Stimulated activated CD8-positive, alpha-beta memory T cell treated with anti-CD3 and anti-CD28 coated beads, Interleukin-4, amount 100 ng/mL, for 1 hour (primary cell): Measurements from ENCODE around the gene CASKIN2.

Experiments
- DNase-seq, 2 donors: peaks; one replicate each; pipeline ENCODE4 v3.0.0-alpha.2; 2020; ENCODE audit warnings: low read depth in 2 of 2, low spot score in 1 of 2

The CASKIN2 gene

DNA sequence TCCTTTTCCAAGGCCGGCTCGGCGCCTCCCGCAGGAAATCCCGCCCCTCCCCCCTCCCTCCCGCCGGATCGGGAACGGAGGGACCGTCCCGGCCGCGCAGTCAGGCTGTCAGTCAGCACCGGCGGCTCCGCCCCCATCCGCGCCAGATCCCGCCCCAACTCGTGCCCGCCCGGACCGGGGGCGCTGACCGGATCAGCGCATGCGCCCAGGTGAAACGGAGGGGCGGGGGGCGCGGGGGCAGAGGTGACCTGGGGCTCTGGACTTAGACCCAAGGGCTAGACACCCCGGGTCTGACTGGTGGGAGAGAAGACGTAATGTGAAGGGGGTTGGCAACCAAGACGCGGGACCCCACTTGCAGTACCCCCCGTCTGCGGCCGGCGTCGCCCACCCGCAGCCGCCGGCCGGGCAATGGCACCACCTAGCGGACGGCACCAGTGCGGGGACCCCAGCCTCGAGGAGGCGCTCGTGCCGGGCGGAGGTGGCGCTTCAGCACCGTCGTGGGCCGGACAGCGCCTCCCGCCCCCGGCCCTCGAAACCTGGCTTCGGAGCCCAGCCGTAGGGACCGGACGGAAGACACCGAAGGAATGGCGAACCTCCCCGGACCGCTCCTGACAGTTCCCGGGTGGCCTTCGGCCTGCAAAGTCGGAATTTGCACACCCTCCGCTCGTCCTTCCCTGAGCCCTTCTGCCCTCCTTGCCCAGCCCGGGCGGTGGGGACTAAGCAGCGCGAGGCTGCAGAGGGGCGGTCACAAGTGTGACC is at the start of gene CASKIN2:
TSS of gene CASKIN2 (minus strand) at position 42 of the 759 bp plus-strand sequence. CDS start 1,733 bp downstream, outside the sequence.
- peak; percentile 37 to 50 for DNase-seq

DNA sequence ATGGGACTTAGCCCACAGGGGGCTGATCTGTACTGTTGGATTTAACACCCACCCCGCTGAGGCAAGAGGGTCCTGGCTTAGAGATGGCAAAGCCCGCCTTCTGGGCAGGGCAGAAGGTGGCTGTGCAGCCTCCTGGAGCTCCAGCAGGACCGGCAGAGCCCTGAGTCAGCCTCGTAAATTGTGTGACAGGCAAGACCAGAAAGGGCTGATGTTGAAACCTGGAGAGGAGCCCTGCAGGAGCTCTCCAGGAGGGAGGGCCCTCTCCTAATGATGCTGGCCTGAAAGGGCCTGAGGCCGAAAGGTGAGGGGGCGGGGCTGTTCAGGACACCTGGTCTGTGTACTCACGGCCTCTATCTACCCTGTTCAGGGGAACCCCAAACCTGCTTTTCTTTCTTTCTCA is 49.7 kb upstream of the CASKIN2 start:
- no peak for DNase-seq

- no peak for DNase-seq
These were observed 48.9 kb upstream of the CASKIN2 start for GRCh38 chr17:75564195-75564594.

- no peak for DNase-seq
These were observed 47.9 kb upstream of the CASKIN2 start for GRCh38 chr17:75563063-75563758.

DNA sequence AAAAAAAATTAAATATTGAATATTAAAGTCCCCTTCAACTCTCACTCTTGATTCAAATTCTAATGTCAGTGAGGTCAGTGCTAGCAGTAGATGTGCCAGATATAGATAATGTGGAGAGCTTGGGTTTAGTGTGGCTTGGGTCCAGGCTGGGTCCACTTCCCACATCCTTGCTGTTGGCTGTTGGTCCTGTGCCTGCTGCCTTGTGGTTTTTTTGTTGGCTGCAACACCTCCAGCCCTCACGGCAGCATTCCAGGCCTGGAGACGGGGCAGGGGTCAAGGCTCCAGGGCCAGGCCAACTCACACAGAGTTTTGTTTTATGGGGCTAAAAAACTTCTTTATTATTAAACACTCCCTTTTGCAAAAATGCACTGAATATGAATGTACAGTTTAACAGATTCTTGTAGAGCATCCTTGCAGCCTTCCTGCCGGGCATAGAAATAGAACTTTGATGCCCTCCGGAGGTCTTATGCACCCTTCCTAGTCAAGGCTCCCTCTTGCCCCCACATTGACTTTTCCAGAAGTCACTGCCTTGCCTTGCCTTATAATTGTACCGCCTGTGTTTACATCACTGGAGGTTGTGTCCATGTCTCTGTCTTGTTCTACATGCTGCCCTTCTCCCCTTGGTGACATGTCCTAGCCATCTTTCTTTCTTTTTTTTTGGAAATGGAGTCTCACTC is 46.7 kb upstream of the CASKIN2 start:
- DNase-seq, result no peak

DNA sequence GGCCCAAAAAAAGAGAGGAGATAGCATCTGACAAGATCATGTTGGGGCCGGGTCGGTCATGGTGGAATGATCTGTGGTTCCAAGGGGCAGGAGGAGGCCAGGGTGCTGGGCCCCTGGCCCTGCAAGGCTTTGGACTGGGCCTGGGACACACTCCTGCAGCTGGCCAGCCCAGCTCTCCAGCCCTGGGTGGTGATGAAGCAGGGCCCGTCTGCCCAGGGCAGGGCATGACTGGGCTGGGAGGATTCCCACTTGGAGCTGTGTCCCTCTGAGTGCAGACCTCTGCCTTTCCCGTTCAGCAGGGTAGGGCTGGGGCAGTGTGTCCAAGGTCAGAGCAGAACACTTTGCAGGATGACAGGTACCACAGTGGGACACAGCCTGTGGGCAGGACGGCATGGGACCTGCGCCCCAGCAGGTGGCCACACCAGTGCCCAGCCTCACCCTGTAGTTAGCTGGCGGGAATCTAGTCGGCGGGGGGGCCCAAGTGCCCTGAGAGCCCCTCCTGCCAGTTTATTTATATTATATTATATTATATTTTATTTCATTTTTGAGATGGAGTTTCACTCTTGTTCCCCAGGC is 44.7 kb upstream of the CASKIN2 start:
- no peak for DNase-seq

GRCh38 chr17:75558666-75559530 is 43.6 kb upstream of the CASKIN2 start:
- DNase-seq, result no peak

DNA sequence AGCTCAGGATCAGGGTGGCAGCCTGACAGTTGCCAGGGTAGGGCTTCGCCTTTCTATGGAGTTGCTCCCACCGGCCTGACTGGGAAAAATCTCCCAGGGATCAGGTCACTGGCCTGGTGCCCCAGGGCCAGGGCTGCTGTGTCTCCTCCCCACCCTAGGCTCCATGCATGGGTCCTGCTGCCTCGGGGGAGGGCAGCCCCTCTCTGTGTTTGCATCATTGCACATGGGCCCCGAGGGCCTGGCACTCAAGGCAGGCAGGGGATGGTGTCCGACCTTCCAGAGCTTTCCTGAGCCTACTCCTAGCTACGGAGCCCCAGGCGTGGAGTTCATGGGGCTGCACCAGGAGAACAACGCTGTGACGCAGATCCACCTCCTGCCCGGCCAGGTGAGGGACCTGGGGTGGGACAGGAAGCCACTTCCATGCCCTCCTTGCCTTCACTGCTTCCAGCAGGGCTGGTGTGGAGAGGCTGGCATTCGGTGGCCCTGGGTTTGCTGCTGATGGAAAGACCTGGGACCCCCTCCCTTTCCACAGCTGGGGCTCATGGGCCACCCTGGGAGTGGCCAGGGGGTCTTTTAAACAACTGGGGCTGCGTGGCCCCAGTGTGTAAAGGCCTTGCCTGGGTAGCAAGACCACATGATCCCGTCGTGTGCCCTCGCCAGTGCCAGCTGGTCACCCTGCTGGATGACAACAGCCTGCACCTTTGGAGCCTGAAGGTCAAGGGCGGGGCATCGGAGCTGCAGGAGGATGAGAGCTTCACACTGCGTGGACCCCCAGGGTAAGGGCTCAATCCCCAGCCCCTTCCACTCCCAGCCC is 42.7 kb upstream of the CASKIN2 start:
- no peak for DNase-seq

DNA sequence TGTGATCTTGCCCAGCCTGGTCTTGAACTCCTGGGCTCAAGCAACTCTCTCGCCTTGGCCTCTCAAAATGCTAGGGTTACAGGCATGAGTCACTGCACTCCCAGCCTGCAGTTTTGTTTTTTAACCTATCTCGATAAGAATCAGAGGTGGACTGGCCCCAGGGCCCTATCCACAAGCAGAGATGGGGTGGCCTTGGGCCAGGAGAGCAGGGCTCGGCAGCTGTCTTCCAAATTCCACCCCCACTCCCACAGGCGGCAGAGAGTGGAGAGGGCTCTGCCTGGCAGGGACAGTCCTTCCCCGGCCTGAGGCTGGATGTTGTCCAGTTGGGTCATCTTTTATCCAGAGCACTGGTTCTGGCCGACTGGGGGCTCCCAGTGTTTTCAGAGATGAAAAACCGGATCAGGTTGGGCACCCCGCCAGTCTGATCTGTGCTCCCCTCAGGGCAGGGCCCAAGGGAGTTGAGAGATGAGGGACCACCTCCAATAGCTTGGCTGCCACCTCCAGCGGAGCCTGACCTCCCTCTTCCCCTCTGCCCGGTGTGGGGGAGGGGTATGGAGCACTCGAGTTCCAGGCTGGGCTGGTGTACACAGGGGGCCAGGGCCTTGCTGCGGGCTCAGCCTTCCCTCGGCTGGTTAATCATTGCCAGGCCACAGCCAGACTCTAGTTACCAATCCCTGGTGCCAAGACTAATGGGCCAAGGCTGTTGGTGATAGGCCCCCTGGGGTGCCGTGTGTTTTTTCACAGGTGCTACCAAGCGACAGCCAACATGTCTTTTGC is 41.9 kb upstream of the CASKIN2 start:
- no peak for DNase-seq

GRCh38 chr17:75555679-75556153 is 40.4 kb upstream of the CASKIN2 start:
- no peak for DNase-seq

- no peak for DNase-seq
These were observed 38.2 kb upstream of the CASKIN2 start for GRCh38 chr17:75553295-75554110.

DNA sequence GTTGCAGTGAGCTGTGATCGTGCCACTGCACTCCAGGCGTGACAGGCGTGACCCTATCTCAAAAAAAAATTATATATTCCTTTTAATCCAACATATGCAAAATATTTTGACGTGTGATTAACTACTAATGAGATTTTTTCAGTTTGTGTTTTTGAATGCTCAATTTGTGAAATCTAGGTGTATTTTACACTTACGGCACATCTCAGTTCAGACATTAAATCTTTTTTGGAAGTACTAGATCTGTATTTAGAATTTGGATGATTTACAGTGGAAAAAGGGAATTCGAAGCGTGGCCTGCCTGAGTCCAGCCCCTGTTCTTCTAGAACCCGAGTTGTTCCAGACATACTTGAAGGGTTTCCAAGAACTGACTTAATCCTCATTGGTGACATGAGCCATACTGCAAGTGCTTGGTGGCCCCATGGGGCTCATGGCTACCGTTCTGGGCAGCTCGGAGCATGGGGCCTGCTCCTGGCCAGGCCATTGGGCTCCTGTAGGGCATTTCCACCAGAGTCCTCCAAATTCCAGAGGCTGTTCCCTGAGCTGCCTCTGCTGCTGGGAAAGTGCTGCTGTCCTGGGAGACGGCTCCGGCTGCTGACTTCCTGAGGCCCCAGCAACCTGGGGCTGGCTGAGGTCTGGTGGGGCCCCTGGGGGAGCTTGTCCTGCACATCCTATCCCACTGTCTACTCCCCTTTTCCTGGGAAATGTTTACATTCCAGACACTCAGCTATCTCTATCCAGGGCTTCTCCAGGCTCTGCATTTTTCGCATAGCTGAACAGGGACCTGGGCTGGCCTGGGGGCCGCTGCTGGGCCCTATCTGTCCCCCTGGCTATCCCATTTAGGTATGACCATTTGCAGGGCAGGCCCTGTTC is 37.3 kb upstream of the CASKIN2 start:
- no peak for DNase-seq

DNA sequence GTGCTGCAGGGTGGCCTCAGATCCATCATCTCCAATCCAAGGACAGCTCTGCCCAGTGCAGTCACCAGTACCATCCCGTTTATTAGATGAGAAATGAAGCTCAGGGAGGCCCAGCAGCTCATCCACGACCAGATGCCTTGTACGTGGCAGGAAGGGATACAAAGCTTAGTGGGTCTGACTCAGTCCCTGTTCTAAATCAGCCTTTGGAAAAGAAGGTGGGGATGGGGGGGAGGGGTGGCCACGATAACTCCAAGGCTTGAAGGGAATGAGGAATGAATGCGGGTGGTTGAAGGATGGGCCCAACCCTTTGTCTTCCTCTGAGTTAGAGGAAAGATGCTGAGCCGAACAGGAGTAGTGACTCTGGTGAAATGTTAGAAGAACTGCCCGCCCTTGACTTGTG is 35.9 kb upstream of the CASKIN2 start:
- DNase-seq, result no peak

- DNase-seq, result no peak
These were observed 34.8 kb upstream of the CASKIN2 start for GRCh38 chr17:75550139-75550465.

DNA sequence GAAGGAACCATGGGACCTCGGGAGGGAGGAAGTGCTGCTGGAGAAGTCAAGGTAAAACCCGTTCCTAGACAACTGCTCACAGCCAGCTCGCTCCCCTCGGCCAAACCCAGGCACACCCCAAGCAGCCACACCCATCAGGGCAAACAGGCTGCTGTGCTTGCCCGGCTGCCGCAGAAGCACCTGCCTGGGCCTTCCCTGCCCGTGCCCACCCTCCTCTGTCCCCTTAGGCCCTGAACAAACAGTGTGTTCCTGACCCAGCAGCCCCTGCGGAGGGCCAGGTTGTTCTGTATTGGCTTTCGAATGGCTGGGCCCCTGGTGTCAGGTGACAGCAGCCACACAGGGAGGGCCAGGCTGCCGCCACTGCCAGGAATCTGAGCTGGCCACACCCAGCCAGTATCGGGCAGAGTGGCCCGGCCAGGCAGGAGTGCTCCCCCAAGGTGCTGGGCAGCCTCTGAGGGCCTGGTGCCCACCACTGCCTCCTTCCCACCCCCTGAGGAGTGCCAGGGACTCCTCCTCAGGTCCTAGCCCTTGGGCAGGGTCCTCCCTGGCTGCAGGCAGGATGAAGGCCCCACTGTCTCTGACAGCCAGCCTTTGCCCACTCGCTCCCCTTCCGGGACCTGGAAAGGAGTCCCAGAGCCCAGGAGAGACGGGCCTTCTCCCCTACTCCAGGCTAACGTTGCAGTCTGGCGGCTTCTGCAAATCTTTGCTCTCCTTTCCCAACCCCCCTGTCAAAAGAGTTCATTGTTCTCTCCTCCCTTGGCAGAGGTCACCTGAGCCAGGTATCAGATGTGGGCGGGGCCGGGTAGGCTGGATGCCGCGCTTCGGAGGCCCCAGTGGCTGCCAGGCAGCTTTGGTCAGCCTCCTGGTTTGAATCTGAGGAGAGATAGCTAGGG is 34.2 kb upstream of the CASKIN2 start:
- DNase-seq, result no peak

GRCh38 chr17:75548813-75549212 is 33.5 kb upstream of the CASKIN2 start:
- no peak for DNase-seq
